Mesenchymal stem cell (in vitro differentiated cells and primary cell): Measurements from ENCODE around the gene FNDC5.

Experiments used
- DNase-seq: peaks from one replicate; pipeline ENCODE4 v3.0.0-alpha.2; 2013
- H2AFZ ChIP-seq: one replicate; pipeline ENCODE4 v1.6.1; 2013; ENCODE audit warnings: low read depth, mild to moderate bottlenecking, control low read depth, inconsistent platforms, low read length, moderate library complexity
- H2AK5ac ChIP-seq: 2 replicates; pipeline ENCODE4 v1.6.1; 2013; ENCODE audit warnings: low read length, moderate library complexity, mild to moderate bottlenecking, inconsistent platforms; ENCODE audit not compliant: severe bottlenecking
- H2BK120ac ChIP-seq: one replicate; pipeline ENCODE4 v1.6.1; 2013; ENCODE audit warnings: low read depth, mild to moderate bottlenecking, inconsistent platforms, low read length, moderate library complexity
- H2BK12ac ChIP-seq, 2 experiments: one replicate each; pipeline ENCODE4 v1.6.1; 2013; ENCODE audit warnings: inconsistent platforms in 2 of 2, low read length in 2 of 2, mild to moderate bottlenecking in 2 of 2, moderate library complexity in 2 of 2, control low read depth in 1 of 2
- H2BK15ac ChIP-seq: one replicate; pipeline ENCODE4 v1.6.1; 2013; ENCODE audit warnings: mild to moderate bottlenecking, low read depth, inconsistent platforms; ENCODE audit not compliant: poor library complexity, severe bottlenecking
- H2BK5ac ChIP-seq: 2 replicates; pipeline ENCODE4 v1.6.1; 2013; ENCODE audit warnings: low read depth, mild to moderate bottlenecking, low read length, control low read depth, inconsistent platforms; ENCODE audit not compliant: poor library complexity, severe bottlenecking
- H3K14ac ChIP-seq, 2 experiments: one replicate each; pipeline ENCODE4 v1.6.1; 2013; ENCODE audit warnings: inconsistent platforms in 2 of 2, low read length in 2 of 2, control low read depth in 1 of 2, mild to moderate bottlenecking in 1 of 2, moderate library complexity in 1 of 2
- H3K18ac ChIP-seq, 2 experiments: one replicate each; pipeline ENCODE4 v1.6.1; 2013; ENCODE audit warnings: inconsistent platforms in 2 of 2, low read length in 2 of 2, control low read depth in 1 of 2, low read depth in 1 of 2, mild to moderate bottlenecking in 1 of 2
- H3K23ac ChIP-seq, 2 experiments: one replicate each; pipeline ENCODE4 v1.6.1; 2013; ENCODE audit warnings: inconsistent platforms in 2 of 2, low read length in 2 of 2, mild to moderate bottlenecking in 2 of 2, moderate library complexity in 2 of 2, control low read depth in 1 of 2
- H3K27ac ChIP-seq: 2 replicates; pipeline ENCODE4 v1.5.1; 2013; ENCODE audit warnings: mild to moderate bottlenecking, moderate library complexity, low read length, control low read depth, inconsistent platforms; ENCODE audit not compliant: poor library complexity, severe bottlenecking
- H3K27me3 ChIP-seq, 2 experiments: 2 replicates each; pipeline versions ENCODE4 v1.6.1 to v1.7.0; 2013; ENCODE audit warnings: low read length in 2 of 2, mild to moderate bottlenecking in 2 of 2, moderate library complexity in 2 of 2, control low read depth in 1 of 2, inconsistent platforms in 1 of 2; ENCODE audit not compliant: control insufficient read depth in 1 of 2, insufficient read depth in 1 of 2
- H3K36me3 ChIP-seq, 2 experiments: 2 replicates each; pipeline versions ENCODE4 v1.6.1 to v1.7.0; 2013; ENCODE audit warnings: low read length in 2 of 2, control low read depth in 1 of 2, inconsistent platforms in 1 of 2, low read depth in 1 of 2, mild to moderate bottlenecking in 1 of 2; ENCODE audit not compliant: insufficient read depth in 2 of 2, control insufficient read depth in 1 of 2
- H3K4ac ChIP-seq, 2 experiments: one replicate each; pipeline ENCODE4 v1.6.1; 2013; ENCODE audit warnings: inconsistent platforms in 2 of 2, low read length in 2 of 2, mild to moderate bottlenecking in 2 of 2, moderate library complexity in 2 of 2, control low read depth in 1 of 2, low read depth in 1 of 2
- H3K4me1 ChIP-seq: 2 replicates; pipeline ENCODE4 v1.6.1; 2013; ENCODE audit warnings: low read depth, low read length, control low read depth; ENCODE audit not compliant: control insufficient read depth, insufficient read depth
- H3K4me2 ChIP-seq: 2 replicates; pipeline ENCODE4 v1.6.1; 2013; ENCODE audit warnings: low read length, mild to moderate bottlenecking, inconsistent platforms; ENCODE audit not compliant: poor library complexity, severe bottlenecking
- H3K4me3 ChIP-seq, 2 experiments: 2 replicates each; pipeline versions ENCODE4 v1.5.1 to v1.7.0; 2013; ENCODE audit warnings: low read length in 2 of 2, mild to moderate bottlenecking in 2 of 2, control low read depth in 1 of 2, low read depth in 1 of 2; ENCODE audit not compliant: insufficient read depth in 1 of 2
- H3K79me1 ChIP-seq: replicated peaks from 2 replicates; pipeline ENCODE4 v1.6.1; 2013; ENCODE audit warnings: mild to moderate bottlenecking, control low read depth, low read length, inconsistent platforms; ENCODE audit not compliant: poor library complexity, severe bottlenecking
- H3K9ac ChIP-seq: 2 replicates; pipeline ENCODE4 v1.7.0; 2013; ENCODE audit warnings: mild to moderate bottlenecking, low read length, moderate library complexity
- H3K9me3 ChIP-seq: 2 replicates; pipeline ENCODE4 v1.7.0; 2013; ENCODE audit warnings: mild to moderate bottlenecking, low read length; ENCODE audit not compliant: control insufficient read depth
- H4K8ac ChIP-seq: one replicate; pipeline ENCODE4 v1.6.1; 2013; ENCODE audit warnings: inconsistent platforms, mild to moderate bottlenecking, low read length, moderate library complexity
- H4K91ac ChIP-seq: one replicate; pipeline ENCODE4 v1.6.1; 2013; ENCODE audit warnings: mild to moderate bottlenecking, low read length, inconsistent platforms
- WGBS: methylation state at CpG from one replicate; pipeline ENCODE4 v1.1.7; 2013; ENCODE audit warnings: mixed read lengths; 5-methylcytosine and 5-hydroxymethylcytosine counted together

Gene FNDC5

DNA sequence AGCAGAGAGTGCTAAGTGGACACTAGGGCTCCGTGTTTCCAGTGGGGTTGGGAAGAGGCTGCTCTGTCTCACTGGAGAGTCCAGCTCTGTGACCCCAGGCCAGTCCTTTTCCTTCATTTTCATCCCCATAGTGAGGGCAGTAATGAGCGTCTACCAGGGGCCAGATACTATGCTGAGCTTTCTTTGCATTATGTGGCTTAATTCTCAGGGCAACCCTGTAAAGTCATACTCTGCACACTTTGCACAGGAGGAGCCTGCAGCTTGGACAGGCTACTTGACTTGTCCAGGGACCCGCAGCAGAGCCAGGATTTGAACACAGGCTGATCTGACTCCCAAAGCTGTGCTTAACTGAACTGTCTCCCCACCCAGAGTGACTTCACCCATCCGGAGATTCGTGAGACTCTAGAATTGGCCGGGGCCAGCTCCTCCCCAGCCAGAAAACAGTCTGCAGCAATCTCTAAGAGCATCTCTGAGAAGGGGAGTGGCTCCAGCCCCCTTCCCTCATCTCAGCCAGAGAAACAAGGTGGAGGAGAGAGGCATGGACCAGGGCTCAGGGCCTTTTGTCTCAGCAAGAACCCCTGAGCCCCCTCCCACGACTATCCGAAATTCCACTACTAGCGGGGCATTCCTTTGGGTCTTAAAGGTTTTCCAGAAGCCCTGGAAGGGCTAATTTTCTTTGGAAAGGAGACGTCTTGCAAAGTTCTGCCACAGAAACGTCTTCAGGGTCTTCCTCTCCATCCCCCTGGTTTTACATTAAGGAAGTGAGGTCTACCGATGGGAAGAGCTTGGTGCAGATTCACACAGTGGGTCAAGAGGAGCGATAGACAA is 866 bp upstream of the FNDC5 start:
- H3K9me3 ChIP-seq = no peaks in the 10 kb centered on the region
- no peaks in the 10 kb centered on the region for H3K79me1 ChIP-seq
- peak; percentile 11 for DNase-seq
- no peak overlapping the region for H4K91ac ChIP-seq
- H3K27ac ChIP-seq = no peak overlapping the region
- H3K4ac ChIP-seq = no peak overlapping the region
- H2BK12ac ChIP-seq = peak overlapping the region in 1 of 2 experiments; percentile 70
- H3K23ac ChIP-seq = peak overlapping the region; percentile 26 to 27
- H3K27me3 ChIP-seq = peaks cover 31 to 38% of the 10 kb centered on the region in 2 experiments
- peak overlapping the region; percentile 92 for H3K4me2 ChIP-seq
- peak overlapping the region in 1 of 2 experiments; percentile 48 for H3K18ac ChIP-seq
- no peak overlapping the region for H2BK120ac ChIP-seq
- H3K36me3 ChIP-seq = peaks cover 0 to 8% of the 10 kb centered on the region in 2 experiments
- H2BK15ac ChIP-seq = no peak overlapping the region
- no peak overlapping the region for H2AK5ac ChIP-seq
- peak overlapping the region; percentile 65 for H3K9ac ChIP-seq
- peak overlapping the region in 1 of 2 experiments; percentile 87 for H3K14ac ChIP-seq
- no peak overlapping the region for H2AFZ ChIP-seq
- peaks cover 18% of the 10 kb centered on the region for H3K4me1 ChIP-seq
- H2BK5ac ChIP-seq = no peak overlapping the region
- H4K8ac ChIP-seq = peak overlapping the region; percentile 1
- 43% methylated on average over 10 of the region's 13 CpGs for WGBS
- H3K4me3 ChIP-seq = peak overlapping the region; percentile 52 to 70

DNA sequence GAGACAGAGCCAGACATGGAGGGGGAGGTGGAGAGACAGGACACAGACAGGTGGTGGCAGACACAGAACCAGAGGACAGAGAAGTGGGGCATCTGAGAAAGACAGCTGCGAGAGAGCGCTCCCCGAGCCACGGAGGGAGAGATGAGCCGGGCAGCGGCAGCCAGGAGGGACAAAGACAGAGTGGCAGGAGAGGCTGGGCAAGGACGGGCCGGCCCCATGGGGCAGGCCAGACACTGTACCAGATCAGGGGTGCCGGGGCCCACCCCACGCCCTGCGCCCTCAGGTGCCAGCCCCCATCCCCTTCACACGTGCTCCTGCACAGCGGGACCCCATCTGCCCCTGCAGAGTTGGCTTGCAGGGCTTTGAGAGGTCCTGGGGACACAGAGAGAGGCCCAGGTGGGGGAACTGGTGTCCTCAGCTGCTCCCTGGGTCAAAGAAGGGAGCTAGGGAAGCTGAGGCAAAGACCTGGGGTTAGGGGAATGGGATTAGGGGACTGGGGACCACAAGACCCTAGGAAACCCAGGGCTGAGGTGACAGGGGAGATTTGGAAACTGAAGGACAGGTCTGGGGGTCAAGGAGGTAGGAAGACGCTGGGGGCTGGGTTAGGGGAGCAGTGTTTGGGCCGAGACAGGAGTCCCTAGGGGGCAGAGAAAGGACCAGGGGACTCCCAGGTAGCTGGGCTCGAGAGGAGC is 643 bp downstream of the FNDC5 start:
- Histone ChIP-seq H3K9me3 (no peaks in the 10 kb centered on the region), H3K27me3 (peaks cover 24 to 28% of the 10 kb centered on the region in 2 experiments), H2BK120ac (no peak overlapping the region), H3K36me3 (peaks cover 0 to 8% of the 10 kb centered on the region in 2 experiments), H2BK12ac (no peak overlapping the region), H3K4ac (no peak overlapping the region), H2AK5ac (no peak overlapping the region), H3K27ac (no peak overlapping the region), H3K9ac (peak overlapping the region; percentile 45), H3K14ac (no peak overlapping the region), H3K23ac (peak overlapping the region in 1 of 2 experiments; percentile 10), H4K8ac (peak overlapping the region; percentile 14), H3K4me3 (peak overlapping the region in 1 of 2 experiments; percentile 52), H3K18ac (no peak overlapping the region), H2AFZ (no peak overlapping the region), H3K79me1 (no peaks in the 10 kb centered on the region), H3K4me1 (peaks cover 12% of the 10 kb centered on the region), H2BK5ac (no peak overlapping the region), H3K4me2 (peak overlapping the region; percentile 54), H2BK15ac (peak overlapping the region; percentile 6), H4K91ac (no peak overlapping the region)
- no peak for DNase-seq
- WGBS = 65% methylated on average over 13 of the region's 16 CpGs

DNA sequence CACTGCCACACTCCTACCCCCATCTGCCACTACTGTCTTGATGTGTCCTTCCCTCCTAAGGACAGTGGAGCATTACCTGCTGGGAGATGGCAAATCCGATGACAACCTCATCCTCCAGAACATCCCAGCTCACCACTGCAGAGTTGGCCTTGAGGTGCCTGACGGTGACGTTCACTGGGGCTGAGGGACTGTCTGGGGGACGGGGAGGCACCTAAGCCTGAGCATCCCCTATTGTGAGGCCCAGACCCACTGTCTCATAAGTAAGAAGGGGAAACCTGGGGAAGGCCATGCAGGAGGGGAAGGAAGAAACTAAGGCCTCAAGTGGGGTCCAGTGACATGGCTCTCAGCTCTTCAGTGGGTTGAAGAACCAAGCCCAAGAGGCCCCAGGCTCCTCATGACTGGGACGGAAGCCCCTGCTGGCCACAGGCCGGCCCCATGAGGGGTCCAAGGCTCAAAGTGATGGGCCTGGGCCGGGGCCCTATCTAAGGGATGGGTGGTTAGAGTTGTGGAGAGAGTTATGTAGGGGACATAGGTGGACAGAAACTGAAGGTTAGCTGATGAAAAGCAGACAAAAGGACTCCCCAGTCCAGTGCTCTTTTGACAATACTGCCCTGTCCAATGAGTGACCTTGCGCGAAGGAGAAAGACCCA is 1.8 kb downstream of the FNDC5 start:
- Histone ChIP-seq H3K79me1 (no peaks in the 10 kb centered on the region), H3K36me3 (peaks cover 5 to 16% of the 10 kb centered on the region in 2 experiments), H2AK5ac (no peak overlapping the region), H2BK120ac (no peak overlapping the region), H3K4me1 (peaks cover 12% of the 10 kb centered on the region), H3K4ac (no peak overlapping the region), H3K4me3 (no peak overlapping the region), H4K8ac (no peak overlapping the region), H3K9ac (no peak overlapping the region), H2BK12ac (no peak overlapping the region), H2AFZ (no peak overlapping the region), H3K27ac (no peak overlapping the region), H2BK15ac (no peak overlapping the region), H2BK5ac (no peak overlapping the region), H3K9me3 (no peaks in the 10 kb centered on the region), H3K14ac (no peak overlapping the region), H3K23ac (no peak overlapping the region), H3K27me3 (peaks cover 16 to 28% of the 10 kb centered on the region in 2 experiments), H3K18ac (no peak overlapping the region), H3K4me2 (no peak overlapping the region), H4K91ac (no peak overlapping the region)
- no peak for DNase-seq
- 92% methylated on average over 9 of the region's 9 CpGs for WGBS

DNA sequence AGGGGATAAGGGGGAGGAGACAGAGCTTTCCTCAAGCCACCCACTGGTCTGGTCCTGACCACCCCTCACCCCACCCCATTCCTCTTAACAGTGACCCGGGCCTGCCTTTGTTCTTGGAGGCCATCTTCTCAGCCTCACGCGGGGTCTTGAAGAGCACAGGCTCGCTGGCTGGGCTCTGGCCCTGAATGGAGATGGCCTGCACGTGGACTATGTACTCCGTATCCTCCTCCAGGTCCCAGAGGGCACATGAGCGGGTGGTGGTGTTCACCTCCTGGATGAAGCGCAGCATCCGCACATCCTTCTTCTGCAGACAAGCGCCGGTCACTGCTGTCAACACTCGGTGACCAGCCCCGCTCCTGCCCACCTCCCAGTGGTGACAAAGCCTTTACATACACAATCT is 2.6 kb downstream of the FNDC5 start:
- no peak overlapping the region for H2AFZ ChIP-seq
- H3K14ac ChIP-seq = no peak overlapping the region
- H3K79me1 ChIP-seq = no peaks in the 10 kb centered on the region
- H2BK120ac ChIP-seq = no peak overlapping the region
- H3K4me1 ChIP-seq = peaks cover 15% of the 10 kb centered on the region
- H3K36me3 ChIP-seq = peaks cover 7 to 16% of the 10 kb centered on the region in 2 experiments
- H2BK12ac ChIP-seq = no peak overlapping the region
- no peak overlapping the region for H4K8ac ChIP-seq
- H2BK15ac ChIP-seq = no peak overlapping the region
- no peak overlapping the region for H2BK5ac ChIP-seq
- peaks cover 10 to 23% of the 10 kb centered on the region in 2 experiments for H3K27me3 ChIP-seq
- H2AK5ac ChIP-seq = no peak overlapping the region
- H3K9me3 ChIP-seq = no peaks in the 10 kb centered on the region
- WGBS = 94% methylated on average over 11 of the region's 13 CpGs
- H3K27ac ChIP-seq = no peak overlapping the region
- no peak overlapping the region for H3K4me3 ChIP-seq
- no peak overlapping the region for H3K18ac ChIP-seq
- H3K4ac ChIP-seq = no peak overlapping the region
- no peak for DNase-seq
- H3K23ac ChIP-seq = no peak overlapping the region
- no peak overlapping the region for H3K9ac ChIP-seq
- H3K4me2 ChIP-seq = no peak overlapping the region
- no peak overlapping the region for H4K91ac ChIP-seq
